ENCODE data around the gene SP100.

Gene SP100

DNA sequence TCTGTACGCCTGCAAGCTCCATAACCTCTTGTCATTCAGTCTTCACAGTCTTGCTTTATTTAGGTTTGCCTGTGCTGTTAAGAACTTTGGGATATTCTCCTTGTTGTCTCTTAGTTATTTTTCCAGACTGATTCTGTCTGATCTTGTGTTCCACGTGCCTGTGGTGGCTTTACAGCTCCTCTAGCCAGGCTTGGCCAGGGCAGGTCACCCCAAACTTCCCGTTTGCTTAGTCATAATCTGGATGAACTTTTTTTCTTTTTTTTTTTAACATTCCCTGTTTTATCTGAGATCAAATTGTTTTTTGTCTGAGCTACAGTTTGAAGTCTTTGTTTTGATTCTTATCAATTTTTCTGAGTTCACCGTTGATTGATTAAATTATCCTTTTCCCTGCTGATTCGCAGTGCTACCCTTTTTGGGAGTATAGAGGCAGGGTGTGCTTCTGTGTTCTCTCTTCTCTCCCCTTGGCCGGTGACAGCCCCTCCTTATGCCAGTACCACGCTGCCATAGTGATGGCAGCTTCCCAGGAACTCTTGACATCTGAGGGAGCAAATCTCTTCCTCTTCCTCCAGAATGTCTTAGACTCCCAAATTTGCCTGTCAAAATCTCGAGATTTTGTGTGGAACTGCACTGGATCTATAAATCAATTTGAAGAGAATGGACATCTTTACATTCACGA, 2.5 kb downstream of the SP100 start:
- H3K4me3 ChIP-seq (ENCODE audit: low read depth, low read length): no peak overlapping the region
- ChIA-PET POLR2A (no interaction called here), CTCF (no interaction called here)
- TF ChIP-seq ZNF792 (tag by site-specific recombination; IDR thresholded peaks at IDR 0.05) (no peak), ZNF830 (tag by site-specific recombination; IDR thresholded peaks at IDR 0.05; ENCODE audit: low read depth) (no peak), ZBTB20 (tag by site-specific recombination; IDR thresholded peaks at IDR 0.05) (no peak), ZNF274 (IDR thresholded peaks at IDR 0.05; ENCODE audit: low read length) (no peak), ZNF274 (tag by site-specific recombination; IDR thresholded peaks at IDR 0.05; ENCODE audit: borderline replicate concordance) (no peak), ZNF292 (tag by site-specific recombination; IDR thresholded peaks at IDR 0.05; ENCODE audit: borderline replicate concordance, low read depth) (no peak), ZNF837 (tag by site-specific recombination; IDR thresholded peaks at IDR 0.05) (no peak), ZNF629 (tag by site-specific recombination; IDR thresholded peaks at IDR 0.05) (no peak), ZNF248 (tag by site-specific recombination; IDR thresholded peaks at IDR 0.05) (no peak), ZNF707 (tag by site-specific recombination; IDR thresholded peaks at IDR 0.05) (no peak)
- TF ChIP-seq, protein P1, sequence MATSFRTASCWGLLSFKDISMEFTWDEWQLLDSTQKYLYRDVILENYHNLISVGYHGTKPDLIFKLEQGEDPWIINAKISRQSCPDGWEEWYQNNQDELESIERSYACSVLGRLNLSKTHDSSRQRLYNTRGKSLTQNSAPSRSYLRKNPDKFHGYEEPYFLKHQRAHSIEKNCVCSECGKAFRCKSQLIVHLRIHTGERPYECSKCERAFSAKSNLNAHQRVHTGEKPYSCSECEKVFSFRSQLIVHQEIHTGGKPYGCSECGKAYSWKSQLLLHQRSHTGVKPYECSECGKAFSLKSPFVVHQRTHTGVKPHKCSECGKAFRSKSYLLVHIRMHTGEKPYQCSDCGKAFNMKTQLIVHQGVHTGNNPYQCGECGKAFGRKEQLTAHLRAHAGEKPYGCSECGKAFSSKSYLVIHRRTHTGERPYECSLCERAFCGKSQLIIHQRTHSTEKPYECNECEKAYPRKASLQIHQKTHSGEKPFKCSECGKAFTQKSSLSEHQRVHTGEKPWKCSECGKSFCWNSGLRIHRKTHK (tag by site-specific recombination; IDR thresholded peaks at IDR 0.05): no peak
- TF ChIP-seq, protein P2, sequence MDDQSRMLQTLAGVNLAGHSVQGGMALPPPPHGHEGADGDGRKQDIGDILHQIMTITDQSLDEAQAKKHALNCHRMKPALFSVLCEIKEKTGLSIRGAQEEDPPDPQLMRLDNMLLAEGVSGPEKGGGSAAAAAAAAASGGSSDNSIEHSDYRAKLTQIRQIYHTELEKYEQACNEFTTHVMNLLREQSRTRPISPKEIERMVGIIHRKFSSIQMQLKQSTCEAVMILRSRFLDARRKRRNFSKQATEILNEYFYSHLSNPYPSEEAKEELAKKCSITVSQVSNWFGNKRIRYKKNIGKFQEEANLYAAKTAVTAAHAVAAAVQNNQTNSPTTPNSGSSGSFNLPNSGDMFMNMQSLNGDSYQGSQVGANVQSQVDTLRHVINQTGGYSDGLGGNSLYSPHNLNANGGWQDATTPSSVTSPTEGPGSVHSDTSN (CRISPR knock-in tag; IDR thresholded peaks at IDR 0.05): no peak
- TF ChIP-seq, protein P3, sequence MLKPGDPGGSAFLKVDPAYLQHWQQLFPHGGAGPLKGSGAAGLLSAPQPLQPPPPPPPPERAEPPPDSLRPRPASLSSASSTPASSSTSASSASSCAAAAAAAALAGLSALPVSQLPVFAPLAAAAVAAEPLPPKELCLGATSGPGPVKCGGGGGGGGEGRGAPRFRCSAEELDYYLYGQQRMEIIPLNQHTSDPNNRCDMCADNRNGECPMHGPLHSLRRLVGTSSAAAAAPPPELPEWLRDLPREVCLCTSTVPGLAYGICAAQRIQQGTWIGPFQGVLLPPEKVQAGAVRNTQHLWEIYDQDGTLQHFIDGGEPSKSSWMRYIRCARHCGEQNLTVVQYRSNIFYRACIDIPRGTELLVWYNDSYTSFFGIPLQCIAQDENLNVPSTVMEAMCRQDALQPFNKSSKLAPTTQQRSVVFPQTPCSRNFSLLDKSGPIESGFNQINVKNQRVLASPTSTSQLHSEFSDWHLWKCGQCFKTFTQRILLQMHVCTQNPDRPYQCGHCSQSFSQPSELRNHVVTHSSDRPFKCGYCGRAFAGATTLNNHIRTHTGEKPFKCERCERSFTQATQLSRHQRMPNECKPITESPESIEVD (tag by site-specific recombination; IDR thresholded peaks at IDR 0.05): no peak
- TF ChIP-seq, protein P4, sequence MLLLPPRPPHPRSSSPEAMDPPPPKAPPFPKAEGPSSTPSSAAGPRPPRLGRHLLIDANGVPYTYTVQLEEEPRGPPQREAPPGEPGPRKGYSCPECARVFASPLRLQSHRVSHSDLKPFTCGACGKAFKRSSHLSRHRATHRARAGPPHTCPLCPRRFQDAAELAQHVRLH (tag by site-specific recombination; IDR thresholded peaks at IDR 0.05): no peak
- no peaks in the 10 kb centered on the region for H3K36me3 ChIP-seq (ENCODE audit: control insufficient read depth in 2 of 2, insufficient read depth in 1 of 2, low read length in 2 of 2)
- no peak overlapping the region for H3K27ac ChIP-seq (ENCODE audit: extremely low read depth, low read depth, low read length)
- H3K9me3 ChIP-seq (ENCODE audit: control insufficient read depth, insufficient read depth, low read depth, low read length): no peaks in the 10 kb centered on the region
- no peaks in the 10 kb centered on the region for H3K4me1 ChIP-seq (ENCODE audit: control insufficient read depth, insufficient read depth, low read length)

DNA sequence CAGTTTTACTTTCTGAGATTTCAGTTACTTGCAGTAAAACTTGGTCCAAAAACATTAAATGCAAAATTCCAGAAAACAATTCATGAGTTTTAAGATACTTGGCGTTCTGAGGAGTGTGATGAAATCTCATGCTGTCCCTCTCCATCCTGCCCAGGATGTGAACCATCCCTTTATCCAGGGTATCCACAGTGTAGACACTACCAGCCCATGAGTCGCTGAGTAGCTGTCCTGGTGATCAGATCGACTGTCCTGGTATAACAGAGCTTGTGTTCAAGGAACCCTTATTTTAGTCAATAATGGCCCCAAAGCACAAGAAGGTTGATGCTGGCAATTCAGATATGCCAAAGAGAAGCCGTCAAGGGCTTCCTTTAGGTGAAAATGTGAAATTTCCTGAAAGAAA, 3.2 kb downstream of the SP100 start:
- H3K27ac ChIP-seq (ENCODE audit: extremely low read depth, low read depth, low read length): no peak overlapping the region
- CTCF ChIA-PET: no interaction called here
- H3K4me3 ChIP-seq (ENCODE audit: low read depth, low read length): no peak overlapping the region
- H3K36me3 ChIP-seq (ENCODE audit: control insufficient read depth in 2 of 2, insufficient read depth in 1 of 2, low read length in 2 of 2): no peaks in the 10 kb centered on the region
- H3K9me3 ChIP-seq (ENCODE audit: control insufficient read depth, insufficient read depth, low read depth, low read length): no peaks in the 10 kb centered on the region
- POLR2A ChIA-PET: no interaction called here
- H3K4me1 ChIP-seq (ENCODE audit: control insufficient read depth, insufficient read depth, low read length): no peaks in the 10 kb centered on the region
- TF ChIP-seq, protein P5, sequence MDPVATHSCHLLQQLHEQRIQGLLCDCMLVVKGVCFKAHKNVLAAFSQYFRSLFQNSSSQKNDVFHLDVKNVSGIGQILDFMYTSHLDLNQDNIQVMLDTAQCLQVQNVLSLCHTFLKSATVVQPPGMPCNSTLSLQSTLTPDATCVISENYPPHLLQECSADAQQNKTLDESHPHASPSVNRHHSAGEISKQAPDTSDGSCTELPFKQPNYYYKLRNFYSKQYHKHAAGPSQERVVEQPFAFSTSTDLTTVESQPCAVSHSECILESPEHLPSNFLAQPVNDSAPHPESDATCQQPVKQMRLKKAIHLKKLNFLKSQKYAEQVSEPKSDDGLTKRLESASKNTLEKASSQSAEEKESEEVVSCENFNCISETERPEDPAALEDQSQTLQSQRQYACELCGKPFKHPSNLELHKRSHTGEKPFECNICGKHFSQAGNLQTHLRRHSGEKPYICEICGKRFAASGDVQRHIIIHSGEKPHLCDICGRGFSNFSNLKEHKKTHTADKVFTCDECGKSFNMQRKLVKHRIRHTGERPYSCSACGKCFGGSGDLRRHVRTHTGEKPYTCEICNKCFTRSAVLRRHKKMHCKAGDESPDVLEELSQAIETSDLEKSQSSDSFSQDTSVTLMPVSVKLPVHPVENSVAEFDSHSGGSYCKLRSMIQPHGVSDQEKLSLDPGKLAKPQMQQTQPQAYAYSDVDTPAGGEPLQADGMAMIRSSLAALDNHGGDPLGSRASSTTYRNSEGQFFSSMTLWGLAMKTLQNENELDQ (tag by site-specific recombination; IDR thresholded peaks at IDR 0.05; ENCODE audit: low read depth): no peak
- TF ChIP-seq ZNF184 (tag by site-specific recombination; IDR thresholded peaks at IDR 0.05) (no peak), ZNF350 (tag by site-specific recombination; IDR thresholded peaks at IDR 0.05) (no peak), ZNF624 (tag by site-specific recombination; IDR thresholded peaks at IDR 0.05) (no peak), ZNF701 (tag by site-specific recombination; IDR thresholded peaks at IDR 0.05) (no peak), ZNF610 (tag by site-specific recombination; IDR thresholded peaks at IDR 0.05; ENCODE audit: borderline replicate concordance) (no peak), GLIS1 (tag by site-specific recombination; IDR thresholded peaks at IDR 0.05) (no peak), ZNF654 (tag by site-specific recombination; IDR thresholded peaks at IDR 0.05; ENCODE audit: low read depth) (no peak), ZNF175 (tag by site-specific recombination; IDR thresholded peaks at IDR 0.05) (no peak), IKZF3 (tag by site-specific recombination; IDR thresholded peaks at IDR 0.05) (no peak)
- TF ChIP-seq, protein P6, sequence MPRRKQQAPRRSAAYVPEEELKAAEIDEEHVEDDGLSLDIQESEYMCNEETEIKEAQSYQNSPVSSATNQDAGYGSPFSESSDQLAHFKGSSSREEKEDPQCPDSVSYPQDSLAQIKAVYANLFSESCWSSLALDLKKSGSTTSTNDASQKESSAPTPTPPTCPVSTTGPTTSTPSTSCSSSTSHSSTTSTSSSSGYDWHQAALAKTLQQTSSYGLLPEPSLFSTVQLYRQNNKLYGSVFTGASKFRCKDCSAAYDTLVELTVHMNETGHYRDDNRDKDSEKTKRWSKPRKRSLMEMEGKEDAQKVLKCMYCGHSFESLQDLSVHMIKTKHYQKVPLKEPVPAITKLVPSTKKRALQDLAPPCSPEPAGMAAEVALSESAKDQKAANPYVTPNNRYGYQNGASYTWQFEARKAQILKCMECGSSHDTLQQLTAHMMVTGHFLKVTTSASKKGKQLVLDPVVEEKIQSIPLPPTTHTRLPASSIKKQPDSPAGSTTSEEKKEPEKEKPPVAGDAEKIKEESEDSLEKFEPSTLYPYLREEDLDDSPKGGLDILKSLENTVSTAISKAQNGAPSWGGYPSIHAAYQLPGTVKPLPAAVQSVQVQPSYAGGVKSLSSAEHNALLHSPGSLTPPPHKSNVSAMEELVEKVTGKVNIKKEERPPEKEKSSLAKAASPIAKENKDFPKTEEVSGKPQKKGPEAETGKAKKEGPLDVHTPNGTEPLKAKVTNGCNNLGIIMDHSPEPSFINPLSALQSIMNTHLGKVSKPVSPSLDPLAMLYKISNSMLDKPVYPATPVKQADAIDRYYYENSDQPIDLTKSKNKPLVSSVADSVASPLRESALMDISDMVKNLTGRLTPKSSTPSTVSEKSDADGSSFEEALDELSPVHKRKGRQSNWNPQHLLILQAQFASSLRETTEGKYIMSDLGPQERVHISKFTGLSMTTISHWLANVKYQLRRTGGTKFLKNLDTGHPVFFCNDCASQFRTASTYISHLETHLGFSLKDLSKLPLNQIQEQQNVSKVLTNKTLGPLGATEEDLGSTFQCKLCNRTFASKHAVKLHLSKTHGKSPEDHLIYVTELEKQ (tag by site-specific recombination; IDR thresholded peaks at IDR 0.05; ENCODE audit: borderline replicate concordance): no peak

Data from HEK293 (cell line).